HG03457 (cell line): Measurements from ENCODE around the gene GUCD1.
"Not testable (repeated sequence)": the region's sequence is repeated elsewhere in the genome, so short reads cannot be mapped to it uniquely, and the experiment has no call there.

Source experiments
- ATAC-seq: cut with Tn5 transposase; IDR thresholded peaks from one replicate; pipeline ENCODE4 v1.9.1; 2021; ENCODE audit warnings: moderate number of reproducible peaks; ENCODE audit not compliant: unreplicated experiment

Gene GUCD1

DNA sequence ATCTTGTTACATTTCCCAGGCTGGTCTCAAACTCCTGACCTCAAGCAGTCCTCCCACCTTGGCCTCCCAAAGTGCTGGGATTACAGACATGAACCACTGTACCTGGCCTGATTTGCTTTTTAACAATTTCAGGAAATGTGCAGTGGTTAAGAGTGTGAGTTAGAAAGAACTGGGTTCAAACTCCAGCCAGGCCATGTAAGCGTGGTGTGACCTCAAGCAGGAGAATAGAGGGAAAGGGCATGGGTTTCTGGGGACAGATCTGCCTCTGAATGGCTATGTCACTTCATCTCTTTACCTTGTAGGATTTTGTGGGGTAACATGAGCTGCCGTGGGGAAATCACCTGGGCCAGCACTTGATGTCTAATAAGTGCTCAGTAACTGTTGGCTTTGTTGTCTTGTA, 10.1 kb upstream of the GUCD1 start:
- no peak for ATAC-seq

DNA sequence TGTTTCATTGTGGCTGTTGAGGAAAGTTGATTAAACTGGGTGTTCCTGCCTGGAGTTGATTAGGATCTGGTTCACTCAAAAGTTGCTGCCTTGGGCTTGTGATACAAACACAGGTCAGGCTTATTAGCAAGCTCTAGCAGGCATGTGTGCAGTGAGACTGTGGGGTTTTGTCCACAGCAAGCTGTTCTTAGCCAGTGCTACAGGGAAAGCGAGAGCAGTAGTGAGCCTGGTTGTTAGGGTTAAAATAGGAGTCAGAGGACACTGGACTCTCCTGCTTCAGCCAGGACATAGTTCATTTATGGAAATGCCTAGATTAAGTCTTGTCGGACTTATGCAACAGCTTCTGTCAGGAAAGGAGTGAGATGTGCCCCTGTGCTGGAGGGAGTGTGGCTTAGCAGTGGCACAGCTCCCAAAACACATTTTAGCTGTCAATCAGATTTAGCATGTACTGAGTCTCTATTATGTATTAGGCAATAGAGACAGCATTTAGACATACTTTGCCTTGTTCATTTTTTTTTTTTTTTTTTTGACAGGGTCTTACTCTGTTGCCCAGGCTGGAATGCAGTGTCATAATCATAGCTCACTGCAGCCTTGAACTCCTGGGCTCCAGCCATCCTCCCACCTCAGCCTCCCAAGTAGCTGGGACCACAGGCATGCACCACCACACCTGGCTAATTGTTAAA, 9.6 kb upstream of the GUCD1 start:
- ATAC-seq: no peak

DNA sequence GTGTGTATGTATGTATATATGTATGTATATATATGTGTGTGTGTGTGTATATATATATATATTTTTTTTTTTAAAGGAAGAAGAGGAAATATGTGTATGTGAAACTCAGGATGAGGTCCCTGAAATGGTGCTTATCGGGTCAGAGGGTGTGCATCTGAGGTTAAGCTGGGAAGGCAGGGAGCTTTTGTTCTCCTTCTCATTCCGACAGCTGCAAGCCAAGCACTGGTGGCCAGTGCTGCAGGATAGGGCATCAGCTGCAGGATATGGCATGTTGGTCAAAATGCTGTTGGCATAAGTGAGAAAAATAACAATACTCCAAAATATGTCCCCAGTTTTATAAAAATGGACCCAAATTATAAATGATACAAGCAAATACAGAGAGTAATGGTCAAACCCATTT, 8.3 kb upstream of the GUCD1 start:
- no peak for ATAC-seq

DNA sequence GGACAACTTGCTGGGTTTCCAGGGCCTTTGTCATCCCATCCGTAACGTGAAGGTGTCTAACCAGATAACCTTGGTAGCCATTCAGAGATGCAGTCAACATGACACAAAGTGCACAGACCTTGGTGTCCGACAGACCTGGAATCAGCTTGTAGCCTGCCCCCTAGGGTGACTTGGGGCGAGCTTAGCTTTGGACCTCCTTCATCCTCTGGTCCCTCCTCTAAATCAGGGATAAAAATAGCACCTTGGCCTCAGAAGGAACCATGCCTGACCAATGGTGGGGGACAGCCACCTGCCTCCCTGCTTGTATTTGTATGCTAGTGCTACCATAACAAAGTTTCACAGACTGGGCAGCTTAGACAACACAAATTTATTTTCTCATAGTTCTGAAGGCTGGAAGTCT, 4.5 kb upstream of the GUCD1 start:
- no peak for ATAC-seq

DNA sequence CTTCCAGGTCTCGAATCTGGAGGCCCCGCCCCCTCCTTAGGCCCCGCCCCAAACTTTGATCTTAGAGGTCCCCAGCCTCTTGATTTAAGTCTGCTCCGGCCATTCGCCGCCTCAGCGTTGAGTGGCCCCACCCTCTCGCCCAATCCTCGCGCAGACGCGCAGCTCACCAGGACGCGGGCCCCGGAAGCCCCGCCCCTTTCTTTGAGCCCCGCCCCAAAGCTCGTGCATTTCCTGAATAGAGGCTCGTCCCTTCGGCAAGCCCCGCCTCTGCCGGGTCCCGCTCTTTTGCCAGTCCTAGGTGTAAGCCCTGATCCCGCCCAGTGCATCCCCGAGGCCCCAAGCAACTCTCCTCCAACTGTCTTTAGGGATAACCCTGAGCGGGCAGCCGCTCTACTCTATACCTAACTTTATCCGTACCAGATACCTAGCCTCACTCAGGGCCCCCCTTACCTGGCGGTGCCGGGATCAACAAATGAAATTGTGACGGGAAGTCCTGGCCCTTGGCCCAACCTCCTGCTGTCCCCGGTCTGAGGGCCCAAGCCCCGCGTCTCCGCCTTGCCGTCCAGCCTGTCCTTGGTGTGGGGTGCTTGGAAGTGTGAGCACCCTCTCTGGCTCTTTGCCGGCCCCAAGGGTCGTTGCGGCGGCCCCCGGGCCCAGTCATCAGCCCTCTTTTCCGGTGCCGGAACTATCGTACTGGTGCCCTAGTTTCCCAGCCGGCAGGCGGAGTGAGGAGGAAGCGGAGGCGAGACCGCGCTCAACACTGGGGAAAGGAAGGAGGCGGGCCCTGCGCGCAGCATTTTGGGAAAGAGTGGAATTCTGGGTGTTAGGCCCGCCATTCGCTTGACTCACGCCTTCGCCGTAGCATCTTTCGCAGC, 464 bp upstream of the GUCD1 start, which contains the start of gene SNRPD3:
Gene SNRPD3, plus strand, starts transcription at position 835 of the 875 bp plus-strand sequence. CDS start 1,676 bp downstream, outside the sequence.
- peak; percentile 56 for ATAC-seq

DNA sequence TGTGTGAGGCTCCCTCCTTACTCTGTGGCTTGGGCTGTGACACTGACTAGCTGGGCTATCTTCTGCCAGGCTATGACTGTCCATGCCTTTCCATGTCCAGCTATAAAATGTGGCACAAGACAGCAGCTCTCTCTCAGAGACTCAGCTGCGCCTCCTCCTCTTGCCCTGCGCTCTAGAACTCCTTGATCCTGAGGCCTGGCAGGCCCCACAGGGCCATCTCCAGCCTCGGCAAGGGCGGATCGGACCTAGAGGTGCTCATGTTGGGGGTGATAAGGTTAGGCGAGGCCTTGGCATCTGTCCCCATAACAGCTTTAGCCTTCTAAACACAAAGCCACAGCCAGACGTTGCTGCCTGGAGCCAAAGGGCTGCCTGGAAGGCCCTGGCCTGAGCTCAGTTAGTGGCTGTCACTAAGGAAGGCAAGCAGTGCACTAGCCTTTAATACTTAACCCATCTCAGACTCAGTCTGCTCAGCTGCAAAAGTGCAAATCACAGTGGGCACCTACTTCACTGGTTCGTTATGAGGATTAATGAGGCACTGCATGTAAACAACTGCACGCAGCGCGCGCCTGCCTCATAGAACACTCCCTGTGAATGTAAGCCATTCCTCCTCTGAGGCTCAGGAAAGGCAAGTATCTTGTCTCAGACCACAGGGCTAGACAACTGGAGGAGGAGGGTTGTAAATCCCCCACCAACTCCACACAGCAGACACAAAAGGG, 1.2 kb downstream of the GUCD1 start:
- ATAC-seq: no peak

DNA sequence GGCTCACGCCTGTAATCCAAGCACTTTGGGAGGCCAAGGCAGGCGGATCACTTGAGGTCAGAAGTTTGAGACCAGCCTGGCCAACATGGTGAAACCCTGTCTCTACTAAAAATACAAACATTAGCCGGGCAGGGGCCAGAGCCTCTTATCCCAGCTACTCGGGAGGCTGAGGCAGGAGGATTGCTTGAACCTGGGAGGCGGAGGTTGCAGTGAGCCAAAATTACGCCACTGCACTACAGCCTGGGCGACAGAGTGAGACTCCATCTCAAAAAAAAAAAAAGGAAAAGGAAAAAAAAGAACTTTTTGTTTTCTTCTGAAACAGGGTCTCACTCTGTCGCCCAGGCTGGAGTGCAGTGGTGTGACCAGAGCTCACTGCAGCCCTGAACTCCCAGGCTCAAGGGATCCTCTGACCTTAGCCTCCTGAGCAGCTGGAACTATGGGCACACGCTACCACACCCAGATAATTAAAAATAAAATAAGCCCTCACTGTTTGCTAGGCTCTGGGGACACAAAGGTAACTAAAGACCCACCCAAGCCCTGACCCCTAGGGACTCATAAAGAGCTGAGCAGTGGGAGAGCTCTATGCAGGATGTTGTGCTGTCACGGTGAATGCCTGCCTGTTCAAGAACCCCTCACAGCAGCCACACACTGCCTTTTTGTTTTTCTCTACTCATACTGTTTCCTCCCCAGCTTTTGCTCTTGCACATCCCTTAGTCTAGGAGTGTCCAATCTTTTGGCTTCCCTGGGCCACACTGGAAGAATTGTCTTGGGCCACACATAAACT, 2.2 kb downstream of the GUCD1 start:
- not testable (repeated sequence) for ATAC-seq

DNA sequence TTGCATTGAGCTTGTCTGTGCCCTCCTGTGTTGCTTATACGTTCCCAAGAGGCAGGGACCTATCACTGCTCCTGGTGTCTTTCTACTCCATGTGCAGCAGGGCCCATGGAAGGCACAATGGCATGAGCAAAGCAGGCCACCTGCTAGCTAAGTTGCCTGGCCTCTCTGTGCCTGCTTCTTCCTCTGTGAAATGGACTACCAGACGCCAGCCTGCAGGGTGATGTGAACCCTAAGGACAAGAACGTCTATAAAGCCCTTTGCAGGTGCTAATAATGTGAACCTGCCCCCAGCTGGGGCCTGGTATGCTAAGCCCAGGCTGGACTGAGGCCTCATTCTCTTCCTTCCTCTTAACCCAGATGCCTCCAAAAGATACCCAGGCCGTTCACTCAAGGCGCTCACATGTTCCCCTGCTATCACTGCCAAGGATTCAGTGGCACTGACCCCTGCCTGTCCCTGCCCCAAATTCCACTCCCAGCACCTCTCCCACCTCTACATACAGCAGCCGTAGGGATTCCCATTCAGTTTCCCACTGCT, 4.0 kb downstream of the GUCD1 start:
- ATAC-seq: no peak

DNA sequence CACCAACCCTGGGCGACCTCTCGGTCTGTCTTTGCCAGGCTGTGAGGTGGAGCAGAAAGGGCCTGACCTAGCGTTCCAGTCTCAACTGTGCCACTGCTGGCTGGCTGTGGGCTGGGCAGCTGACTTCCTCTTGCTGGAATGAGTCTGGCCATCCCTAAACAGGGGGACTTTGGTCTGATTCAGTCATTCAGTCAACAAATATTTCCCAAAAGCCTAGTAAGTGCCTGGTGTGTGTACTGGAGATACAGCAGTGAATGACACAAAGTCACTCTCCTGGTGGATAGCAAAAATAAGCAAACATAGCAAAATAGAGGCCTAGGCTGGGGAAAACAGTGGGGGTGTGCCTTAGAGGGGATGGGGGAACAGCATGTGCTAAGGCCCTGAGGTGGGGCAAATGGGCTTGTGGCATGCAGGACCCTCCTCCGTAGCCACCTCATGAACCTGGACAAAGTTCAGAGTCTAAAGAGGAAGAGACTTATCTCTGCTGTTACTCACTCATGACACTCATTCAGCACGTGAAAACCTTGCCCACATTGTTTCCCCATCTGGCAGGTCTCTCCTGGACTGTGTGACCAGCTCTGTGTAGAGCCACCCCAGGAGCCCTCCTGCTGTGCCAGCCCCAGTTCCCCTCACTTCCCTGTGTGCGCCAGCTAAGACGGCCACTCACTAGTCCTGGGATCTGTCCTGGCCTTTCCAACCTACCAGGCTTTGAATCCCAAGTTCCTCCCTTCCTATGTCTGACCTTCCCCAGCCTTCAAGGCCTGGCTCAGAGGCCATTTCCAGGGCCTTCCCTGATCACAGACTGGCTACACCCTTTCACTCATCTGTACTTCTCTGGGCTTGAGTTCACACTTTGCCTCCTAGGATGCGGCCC, 4.7 kb downstream of the GUCD1 start:
- no peak for ATAC-seq

DNA sequence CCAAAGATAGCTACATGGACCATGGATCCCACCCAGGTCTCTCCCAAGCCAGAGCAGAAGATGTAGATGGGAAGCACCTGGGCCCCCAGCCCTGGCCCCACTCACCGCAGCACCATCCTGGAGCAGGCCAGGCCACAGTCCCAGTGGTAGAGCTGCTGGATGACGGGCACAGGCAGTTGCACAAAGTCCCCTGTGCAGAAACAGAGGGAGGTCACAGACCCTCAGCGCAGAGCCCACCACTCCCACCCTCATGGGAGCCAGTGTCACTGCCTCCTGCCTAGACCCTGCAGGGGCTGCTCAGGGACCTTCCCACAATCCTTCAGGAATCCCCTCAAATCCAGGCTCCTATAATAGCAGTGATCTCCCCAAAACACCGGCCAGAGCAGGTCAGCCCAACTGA, 6.1 kb downstream of the GUCD1 start:
- no peak for ATAC-seq

DNA sequence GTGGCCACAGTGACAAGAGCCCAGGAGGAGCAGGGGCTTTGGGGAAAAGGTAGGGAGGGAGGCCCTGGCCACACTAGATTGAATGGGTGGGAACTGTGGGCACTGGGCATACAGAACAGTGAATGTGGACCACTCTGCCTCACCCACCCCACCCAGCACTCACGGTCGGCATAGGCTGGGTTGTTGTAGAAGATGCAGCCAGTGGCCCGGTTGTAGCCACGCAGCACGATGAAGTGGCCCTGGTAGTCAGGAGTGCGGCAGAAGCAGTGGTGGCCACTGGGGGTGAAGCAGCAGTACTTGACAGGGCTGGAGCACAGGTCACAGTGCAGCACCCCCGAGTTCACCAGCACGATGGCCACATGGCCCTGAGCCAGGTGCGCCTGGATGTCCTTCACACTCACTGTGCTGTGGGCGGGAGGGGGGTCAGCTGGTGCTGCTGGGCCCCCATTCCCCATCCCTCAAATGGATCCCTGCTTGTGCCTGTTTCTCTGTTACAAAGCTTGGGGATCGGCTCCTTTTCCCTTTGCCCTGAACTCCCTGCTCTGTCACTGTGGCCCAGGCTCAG, 11.2 kb downstream of the GUCD1 start:
- ATAC-seq: no peak

DNA sequence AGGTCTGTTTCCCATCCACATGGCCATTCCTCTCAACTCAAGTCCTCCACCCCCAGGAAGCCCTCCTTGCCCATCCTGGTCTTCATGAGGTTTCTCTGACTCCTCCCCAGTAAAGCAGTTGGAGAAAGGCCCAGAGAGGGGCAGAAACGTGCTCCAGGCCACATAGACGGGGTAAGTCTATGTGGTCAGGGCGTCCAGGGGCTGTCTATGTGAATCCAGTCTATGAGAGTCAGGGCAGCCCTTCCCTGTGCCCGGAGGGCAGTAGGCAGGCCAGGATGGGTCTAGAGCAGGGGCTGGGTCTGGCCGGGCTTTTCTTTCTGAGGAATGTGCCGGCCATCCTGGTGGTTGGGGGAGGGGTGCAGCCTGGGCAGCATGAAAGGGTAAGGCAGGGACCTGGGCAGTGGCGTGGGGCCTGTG, 11.7 kb downstream of the GUCD1 start:
- ATAC-seq: no peak

DNA sequence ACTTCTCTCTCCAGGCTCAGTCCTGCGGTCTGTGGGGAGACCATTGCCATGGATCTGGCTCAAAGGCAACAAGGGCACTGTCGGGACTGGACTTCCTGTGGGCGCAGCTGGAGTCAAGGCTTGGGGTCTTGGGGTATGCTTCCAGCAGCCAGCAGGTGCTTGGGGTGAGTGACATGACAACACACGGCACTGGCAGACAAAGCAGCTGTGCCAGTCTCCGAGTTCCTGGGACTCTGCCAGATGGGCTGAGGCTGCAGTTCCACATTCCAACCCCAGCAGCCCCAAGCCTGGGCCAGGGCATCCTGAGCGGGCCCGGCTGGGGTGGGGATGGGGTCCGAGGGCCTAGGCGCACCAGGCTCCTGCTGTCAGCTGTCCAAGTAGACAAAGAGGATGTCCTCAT, 12.3 kb downstream of the GUCD1 start:
- no peak for ATAC-seq

DNA sequence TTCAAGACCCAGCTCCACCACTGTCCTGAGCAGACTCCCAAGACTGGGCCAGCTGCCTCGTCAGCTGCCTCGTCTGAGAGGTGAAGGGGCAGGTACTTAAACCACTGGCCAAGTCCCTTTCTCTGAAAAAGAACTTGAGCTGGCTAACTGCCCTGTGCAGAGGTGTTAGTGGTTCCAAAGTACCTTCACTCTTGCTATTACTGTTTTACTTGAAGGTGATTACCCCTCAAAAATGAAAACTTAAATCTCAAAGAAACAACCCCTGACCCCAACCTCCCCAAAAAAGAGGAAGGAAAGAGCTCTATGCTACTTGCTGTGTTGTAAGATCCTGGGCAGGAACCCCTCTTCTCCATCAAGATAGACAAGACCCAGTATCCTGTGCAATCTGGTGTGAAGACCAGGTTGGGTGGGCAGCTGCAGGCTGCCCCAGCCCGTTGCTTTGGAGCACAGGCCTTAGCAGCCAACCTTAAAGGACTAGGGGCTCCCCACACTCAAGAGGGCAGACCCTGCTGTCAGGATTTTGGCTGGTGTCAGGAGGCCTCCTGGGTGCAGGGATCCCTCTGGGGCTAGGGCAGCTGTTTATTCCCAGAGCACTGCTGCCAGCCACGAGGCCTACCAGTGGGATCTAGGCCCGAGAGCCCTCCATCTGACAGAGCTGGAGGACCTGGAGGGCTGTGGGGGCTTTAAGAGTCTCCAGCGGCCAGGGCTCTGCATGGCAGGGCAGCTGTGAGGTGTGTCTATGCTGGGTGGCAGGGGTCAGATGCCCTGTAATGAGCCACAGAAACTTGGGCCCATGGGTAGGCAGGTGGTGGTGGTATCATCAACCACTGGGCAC, 13.0 kb downstream of the GUCD1 start:
- no peak for ATAC-seq

DNA sequence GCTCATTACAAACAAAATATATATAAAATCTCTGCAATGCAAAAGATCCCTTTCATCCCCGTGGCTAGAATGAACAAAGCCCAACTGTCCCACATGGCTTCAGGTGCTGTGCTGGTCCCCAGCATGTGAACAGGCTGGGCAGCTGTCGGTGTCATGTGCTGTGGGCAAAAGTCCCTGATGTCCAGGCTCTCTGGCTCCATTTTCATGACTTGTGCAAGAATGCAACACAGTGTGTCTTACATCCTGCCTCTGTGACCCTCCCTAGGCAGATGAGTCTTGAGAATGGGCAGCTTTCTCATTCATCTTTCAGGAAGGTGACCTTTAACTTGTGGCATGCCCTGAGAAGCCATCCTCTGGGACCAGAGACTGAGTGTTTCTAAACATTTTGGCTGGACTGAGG, 14.5 kb downstream of the GUCD1 start:
- ATAC-seq: no peak

DNA sequence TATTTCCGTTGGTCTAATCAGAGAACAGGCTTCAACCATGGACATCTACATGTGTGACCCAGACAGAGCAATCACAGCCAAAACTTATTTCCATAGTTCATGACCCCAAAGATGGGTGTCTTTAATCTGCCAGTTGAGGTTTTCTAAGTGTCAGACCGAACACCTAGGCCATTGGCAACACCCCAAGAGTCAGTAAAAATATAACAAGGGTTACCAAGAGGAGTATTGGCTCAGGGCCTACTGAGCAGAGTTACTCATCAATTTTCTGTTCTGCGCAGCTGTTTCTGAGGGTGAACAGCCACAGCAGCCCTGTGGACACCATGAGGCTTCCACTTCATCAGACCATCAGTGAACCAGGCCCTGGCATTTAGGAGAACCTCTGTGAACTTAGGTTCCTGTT, 18.8 kb downstream of the GUCD1 start:
- ATAC-seq: no peak

DNA sequence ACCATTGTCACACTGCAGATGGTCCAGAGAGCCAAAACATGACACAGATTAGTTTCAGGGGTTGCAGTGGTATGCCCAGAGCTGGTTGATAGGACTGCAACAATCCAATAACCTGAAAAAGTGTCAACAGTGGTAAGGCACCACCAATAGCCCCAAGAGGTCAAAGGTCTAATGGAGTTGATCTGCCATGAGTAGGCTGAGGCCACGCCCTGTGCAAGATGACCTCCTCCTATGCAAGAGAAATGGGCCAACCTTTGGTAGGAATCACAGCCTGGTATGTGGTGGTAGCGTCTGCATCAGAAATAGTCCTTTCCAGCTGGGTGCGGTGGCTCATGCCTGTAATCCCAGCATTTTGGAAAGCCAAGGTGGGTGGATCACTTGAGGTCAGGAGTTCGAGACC, 19.6 kb downstream of the GUCD1 start:
- no peak for ATAC-seq

DNA sequence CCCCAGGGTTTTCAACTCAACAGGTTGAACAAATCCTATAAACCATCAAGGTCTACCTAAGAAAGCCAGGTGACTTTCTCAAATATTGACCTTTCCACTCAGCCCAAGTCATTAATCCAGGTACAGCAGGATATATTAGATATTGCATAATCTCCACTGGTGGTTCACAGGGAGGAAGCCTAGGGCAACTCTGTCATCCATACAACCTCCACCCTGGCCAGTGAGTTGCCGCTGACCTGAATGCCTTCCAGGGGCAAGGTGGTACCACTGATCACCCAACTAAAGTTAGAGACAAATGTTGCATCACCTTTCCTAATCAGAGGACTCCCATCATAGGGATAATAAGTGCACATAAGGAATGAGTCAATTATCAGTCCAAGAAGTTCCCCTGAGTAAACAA, 22.9 kb downstream of the GUCD1 start:
- ATAC-seq: no peak
